ENCODE data around the gene WDR70. TPM values are rescaled to one million over a fixed set of nuclear protein-coding genes. Genes with fewer than 3 reads are reported as not detected.
"Not testable (repeated sequence)": the region's sequence is repeated elsewhere in the genome, so short reads cannot be mapped to it uniquely, and the experiment has no call there.

The WDR70 gene
- total and polyA plus RNA-seq, 4 experiments from 2014 or later: 23.5 to 43.2 (median 29.9) TPM

DNA sequence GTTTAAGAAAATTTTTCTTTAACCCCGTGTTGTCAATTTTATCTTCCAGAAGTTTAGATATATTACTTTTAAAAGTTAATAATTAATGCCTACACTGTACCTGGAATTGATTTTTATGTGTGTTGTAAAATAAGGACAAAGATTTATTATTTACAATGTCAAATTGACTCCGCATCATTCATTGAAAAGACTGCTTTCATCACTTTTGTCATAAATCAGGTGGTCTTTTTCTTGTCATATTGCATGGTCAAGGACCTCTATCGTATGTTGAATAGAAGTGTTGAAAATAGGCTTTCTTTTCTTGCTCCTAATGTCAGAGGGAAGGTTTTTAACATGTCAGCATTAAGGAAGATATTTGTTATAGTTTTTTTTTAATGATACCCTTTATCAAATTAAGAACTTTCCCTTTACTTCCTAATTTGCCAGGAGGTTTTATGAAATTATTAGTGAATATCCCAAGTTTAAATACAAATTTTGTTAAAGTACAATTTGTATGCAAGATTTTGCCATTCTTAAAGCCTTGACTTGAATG lies 92.6 kb downstream of the WDR70 start:
- Mint-ChIP-seq H3K9me3 (peaks cover 0 to 17% (median 9%) of the 10 kb centered on the region in 8 donors), H3K4me3 (no peak overlapping the region), H3K4me1 (peaks cover 0 to 1% (median 0%) of the 10 kb centered on the region in 4 donors), H3K27me3 (no peaks in the 10 kb centered on the region), H3K27ac (no peak overlapping the region), H3K36me3 (peaks cover 41 to 50% of the 10 kb centered on the region in 2 donors)
- CTCF ChIA-PET (ENCODE audit: partially characterized antibody): no interaction called here
- no peak overlapping the region for H3K4me3 ChIP-seq (ENCODE audit: low read length in 2 of 2)
- peaks cover 0 to 8% of the 10 kb centered on the region in 2 donors for H3K9me3 ChIP-seq (ENCODE audit: control insufficient read depth in 1 of 2, low read length in 2 of 2)
- H3K36me3 ChIP-seq (ENCODE audit: insufficient read depth, low read length): no peaks in the 10 kb centered on the region
- no peak for DNase-seq
- H3K4me1 ChIP-seq (ENCODE audit: insufficient read depth, low read length): no peaks in the 10 kb centered on the region
- POLR2A ChIA-PET (ENCODE audit: partially characterized antibody): no interaction called here
- intact Hi-C loops (cut with micrococcal nuclease): no loop called here
- H3K27ac ChIP-seq (ENCODE audit: low read depth, low read length): no peak overlapping the region
- H3K27me3 ChIP-seq (ENCODE audit: insufficient read depth, low read length): no peaks in the 10 kb centered on the region

DNA sequence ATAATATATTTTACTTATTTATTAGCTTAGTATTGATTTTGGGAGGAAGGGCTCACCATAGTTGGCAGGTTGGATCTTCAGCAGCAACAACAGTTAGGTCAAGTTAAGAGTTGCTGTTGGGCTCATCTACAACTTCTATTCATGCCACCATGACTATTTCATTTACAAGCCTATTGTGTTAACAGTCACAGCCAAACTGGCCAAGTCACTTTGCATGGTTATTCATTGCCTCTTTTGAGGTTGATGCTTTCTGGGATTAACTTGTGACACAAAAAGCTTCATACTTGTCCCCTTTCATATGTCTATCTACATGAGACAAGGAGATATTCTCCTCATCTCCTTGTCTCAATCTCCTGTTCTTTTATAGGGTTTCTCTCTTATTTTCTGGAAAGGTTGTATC lies 98.3 kb downstream of the WDR70 start:
- peaks cover 3 to 16% (median 9%) of the 10 kb centered on the region in 8 donors for H3K9me3 Mint-ChIP-seq
- intact Hi-C loops (cut with micrococcal nuclease): no loop called here
- peaks cover 11% of the 10 kb centered on the region for H3K36me3 ChIP-seq (ENCODE audit: insufficient read depth, low read length)
- no peaks in the 10 kb centered on the region for H3K4me1 ChIP-seq (ENCODE audit: insufficient read depth, low read length)
- H3K27me3 Mint-ChIP-seq: no peaks in the 10 kb centered on the region
- H3K27ac ChIP-seq (ENCODE audit: low read depth, low read length): no peak overlapping the region
- peaks cover 0 to 9% (median 4%) of the 10 kb centered on the region in 4 donors for H3K4me1 Mint-ChIP-seq
- ChIA-PET POLR2A (ENCODE audit: partially characterized antibody) (no interaction called here), CTCF (ENCODE audit: partially characterized antibody) (interaction anchor here (0.8 to 1.0 kb wide), 2 partner anchors 17 to 64 kb away, joined by 3 read pairs; no protein-coding TSS in a partner anchor)
- H3K9me3 ChIP-seq (ENCODE audit: control insufficient read depth in 1 of 2, low read length in 2 of 2): no peaks in the 10 kb centered on the region
- no peak overlapping the region for H3K4me3 Mint-ChIP-seq
- no peaks in the 10 kb centered on the region for H3K27me3 ChIP-seq (ENCODE audit: insufficient read depth, low read length)
- DNase-seq: no peak
- peaks cover 65 to 71% of the 10 kb centered on the region in 2 donors for H3K36me3 Mint-ChIP-seq
- H3K27ac Mint-ChIP-seq: no peak overlapping the region
- no peak overlapping the region for H3K4me3 ChIP-seq (ENCODE audit: low read length in 2 of 2)

GRCh38 chr5:37478121-37478894 lies 99.2 kb downstream of the WDR70 start:
- H3K27ac Mint-ChIP-seq: no peak overlapping the region
- H3K9me3 ChIP-seq (ENCODE audit: control insufficient read depth in 1 of 2, low read length in 2 of 2): no peaks in the 10 kb centered on the region
- ChIA-PET CTCF (ENCODE audit: partially characterized antibody) (no interaction called here), POLR2A (ENCODE audit: partially characterized antibody) (no interaction called here)
- H3K27ac ChIP-seq (ENCODE audit: low read depth, low read length): no peak overlapping the region
- peaks cover 4 to 16% (median 10%) of the 10 kb centered on the region in 8 donors for H3K9me3 Mint-ChIP-seq
- H3K4me1 Mint-ChIP-seq: peaks cover 0 to 9% (median 4%) of the 10 kb centered on the region in 4 donors
- intact Hi-C loops (cut with micrococcal nuclease): no loop called here
- H3K27me3 ChIP-seq (ENCODE audit: insufficient read depth, low read length): no peaks in the 10 kb centered on the region
- no peaks in the 10 kb centered on the region for H3K27me3 Mint-ChIP-seq
- H3K36me3 Mint-ChIP-seq: peaks cover 64 to 71% of the 10 kb centered on the region in 2 donors
- DNase-seq: no peak
- H3K4me1 ChIP-seq (ENCODE audit: insufficient read depth, low read length): no peaks in the 10 kb centered on the region
- no peak overlapping the region for H3K4me3 Mint-ChIP-seq
- H3K4me3 ChIP-seq (ENCODE audit: low read length in 2 of 2): no peak overlapping the region
- peaks cover 11% of the 10 kb centered on the region for H3K36me3 ChIP-seq (ENCODE audit: insufficient read depth, low read length)

- DNase-seq; H3K27me3 ChIP-seq (ENCODE audit: insufficient read depth, low read length); CTCF ChIA-PET (ENCODE audit: partially characterized antibody); POLR2A ChIA-PET (ENCODE audit: partially characterized antibody); H3K4me3 ChIP-seq (ENCODE audit: low read length in 2 of 2); H3K9me3 ChIP-seq (ENCODE audit: control insufficient read depth in 1 of 2, low read length in 2 of 2); H3K27ac ChIP-seq (ENCODE audit: low read depth, low read length); intact Hi-C loops (cut with micrococcal nuclease); H3K4me1 Mint-ChIP-seq; H3K27ac Mint-ChIP-seq; H3K4me3 Mint-ChIP-seq; H3K4me1 ChIP-seq (ENCODE audit: insufficient read depth, low read length); H3K27me3 Mint-ChIP-seq: not testable (repeated sequence)
- peaks cover 57 to 64% of the 10 kb centered on the region in 2 donors for H3K36me3 Mint-ChIP-seq
- peaks cover 11% of the 10 kb centered on the region for H3K36me3 ChIP-seq (ENCODE audit: insufficient read depth, low read length)
- peaks cover 4 to 15% (median 10%) of the 10 kb centered on the region in 8 donors for H3K9me3 Mint-ChIP-seq
Measured at GRCh38 chr5:37481395-37481794, 102.3 kb downstream of the WDR70 start.

- Histone ChIP-seq H3K4me3 (ENCODE audit: low read length in 2 of 2) (no peak overlapping the region), H3K27ac (ENCODE audit: low read depth, low read length) (no peak overlapping the region), H3K27me3 (ENCODE audit: insufficient read depth, low read length) (no peaks in the 10 kb centered on the region), H3K9me3 (ENCODE audit: control insufficient read depth in 1 of 2, low read length in 2 of 2) (no peaks in the 10 kb centered on the region), H3K4me1 (ENCODE audit: insufficient read depth, low read length) (no peaks in the 10 kb centered on the region), H3K36me3 (ENCODE audit: insufficient read depth, low read length) (no peaks in the 10 kb centered on the region)
- H3K4me1 Mint-ChIP-seq: peaks cover 18 to 25% (median 23%) of the 10 kb centered on the region in 4 donors
- H3K9me3 Mint-ChIP-seq: peaks cover 3 to 21% (median 10%) of the 10 kb centered on the region in 8 donors
- DNase-seq: no peak
- peaks cover 43 to 67% of the 10 kb centered on the region in 2 donors for H3K36me3 Mint-ChIP-seq
- POLR2A ChIA-PET (ENCODE audit: partially characterized antibody): no interaction called here
- no peak overlapping the region for H3K27ac Mint-ChIP-seq
- CTCF ChIA-PET (ENCODE audit: partially characterized antibody): no interaction called here
- no peaks in the 10 kb centered on the region for H3K27me3 Mint-ChIP-seq
- intact Hi-C loops (cut with micrococcal nuclease): no loop called here
- H3K4me3 Mint-ChIP-seq: no peak overlapping the region
Measured at GRCh38 chr5:37490120-37490810, 111.1 kb downstream of the WDR70 start.

GRCh38 chr5:37490931-37491330 lies 111.8 kb downstream of the WDR70 start:
- Histone ChIP-seq H3K36me3 (ENCODE audit: insufficient read depth, low read length) (no peaks in the 10 kb centered on the region), H3K9me3 (ENCODE audit: control insufficient read depth in 1 of 2, low read length in 2 of 2) (no peaks in the 10 kb centered on the region), H3K4me3 (ENCODE audit: low read length in 2 of 2) (no peak overlapping the region), H3K27ac (ENCODE audit: low read depth, low read length) (no peak overlapping the region), H3K27me3 (ENCODE audit: insufficient read depth, low read length) (no peaks in the 10 kb centered on the region), H3K4me1 (ENCODE audit: insufficient read depth, low read length) (no peaks in the 10 kb centered on the region)
- Mint-ChIP-seq H3K36me3 (peaks cover 43 to 69% of the 10 kb centered on the region in 2 donors), H3K4me3 (no peak overlapping the region), H3K4me1 (peaks cover 20 to 25% (median 23%) of the 10 kb centered on the region in 4 donors), H3K9me3 (peaks cover 3 to 20% (median 10%) of the 10 kb centered on the region in 8 donors), H3K27me3 (no peaks in the 10 kb centered on the region), H3K27ac (peak overlapping the region in 2 of 7 donors; percentile 18 to 57)
- intact Hi-C loops (cut with micrococcal nuclease): no loop called here
- ChIA-PET CTCF (ENCODE audit: partially characterized antibody) (no interaction called here), POLR2A (ENCODE audit: partially characterized antibody) (no interaction called here)
- DNase-seq: no peak
